SU-DHL-6 (cell line): ENCODE data around the gene LRRN4.

ENCODE experiments used
- H2AFZ ChIP-seq: fragments of 200-600 bp; sonication (generic); 2 replicates; pipeline ENCODE4 v1.6.1; 2014; ENCODE audit warnings: low read depth, mild to moderate bottlenecking, moderate library complexity, mixed read lengths, antibody characterized with exemption, low read length; ENCODE audit not compliant: severe bottlenecking
- H3F3A ChIP-seq: fragments of 200-600 bp; shearing (Covaris generic); 2 replicates; pipeline ENCODE4 v1.6.0; 2016; ENCODE audit warnings: antibody characterized with exemption, mild to moderate bottlenecking; ENCODE audit not compliant: insufficient read depth
- H3K27ac ChIP-seq: fragments of 200-600 bp; sonication (generic); 2 replicates; pipeline ENCODE4 v1.5.1; 2016; ENCODE audit warnings: low read depth, mild to moderate bottlenecking, low read length, moderate library complexity, mixed read lengths
- H3K27me3 ChIP-seq: fragments of 200-600 bp; sonication (generic), shearing (Covaris generic); 2 replicates; pipeline ENCODE4 v1.6.0; 2014; ENCODE audit warnings: mild to moderate bottlenecking, low read length
- H3K36me3 ChIP-seq: fragments of 200-600 bp; sonication (generic); 2 replicates; pipeline ENCODE4 v1.6.1; 2014; ENCODE audit warnings: mild to moderate bottlenecking, low read length, mixed read lengths
- H3K4me2 ChIP-seq: fragments of 300-600, 200-600 bp; shearing (Covaris generic), sonication (generic); 2 replicates; pipeline ENCODE4 v1.6.0; 2014; ENCODE audit warnings: low read length, low read depth, mild to moderate bottlenecking; ENCODE audit not compliant: poor library complexity, severe bottlenecking
- H3K4me3 ChIP-seq: fragments of 200-600 bp; sonication (generic); 2 replicates; pipeline ENCODE4 v1.5.1; 2014; ENCODE audit warnings: antibody characterized with exemption, low read length, mild to moderate bottlenecking, mixed read lengths; ENCODE audit not compliant: insufficient read depth, poor library complexity, severe bottlenecking
- H3K79me2 ChIP-seq: fragments of 200-600 bp; sonication (generic); 2 replicates; pipeline ENCODE4 v1.6.1; 2014; ENCODE audit warnings: mild to moderate bottlenecking, low read length, moderate library complexity; ENCODE audit not compliant: insufficient read depth
- H3K9ac ChIP-seq: fragments of 200-600 bp; sonication (generic); 2 replicates; pipeline ENCODE4 v1.7.0; 2014; ENCODE audit warnings: mild to moderate bottlenecking, low read length
- H3K9me2 ChIP-seq: fragments of 200-600 bp; sonication (generic); replicated peaks from 2 replicates; pipeline ENCODE4 v1.6.1; 2014; ENCODE audit warnings: low read length; ENCODE audit not compliant: insufficient read depth
- H3K9me3 ChIP-seq: fragments of 200-600 bp; sonication (generic); 2 replicates; pipeline ENCODE4 v1.6.1; 2014; ENCODE audit warnings: low read length, mixed read lengths; ENCODE audit not compliant: insufficient read depth
- H4K20me1 ChIP-seq: fragments of 200-600 bp; sonication (generic); 2 replicates; pipeline ENCODE4 v1.6.1; 2014; ENCODE audit warnings: low read depth, mild to moderate bottlenecking, antibody characterized with exemption, low read length, moderate library complexity, mixed read lengths
- CTCF ChIP-seq: fragments of 200-600 bp; sonication (generic); IDR thresholded peaks from one replicate; pipeline ENCODE4 v1.5.1; 2017; ENCODE audit warnings: antibody characterized with exemption, mild to moderate bottlenecking, low read length, moderate library complexity; ENCODE audit not compliant: insufficient read depth, poor library complexity, severe bottlenecking
- EZH2phosphoT487 ChIP-seq: fragments of 200-600 bp; sonication (generic), shearing (Covaris generic); conservative IDR thresholded peaks from 2 replicates; pipeline ENCODE4 v1.6.1; 2018; ENCODE audit warnings: mild to moderate bottlenecking, antibody characterized with exemption, low read length, moderate library complexity, mixed read lengths

Gene LRRN4

DNA sequence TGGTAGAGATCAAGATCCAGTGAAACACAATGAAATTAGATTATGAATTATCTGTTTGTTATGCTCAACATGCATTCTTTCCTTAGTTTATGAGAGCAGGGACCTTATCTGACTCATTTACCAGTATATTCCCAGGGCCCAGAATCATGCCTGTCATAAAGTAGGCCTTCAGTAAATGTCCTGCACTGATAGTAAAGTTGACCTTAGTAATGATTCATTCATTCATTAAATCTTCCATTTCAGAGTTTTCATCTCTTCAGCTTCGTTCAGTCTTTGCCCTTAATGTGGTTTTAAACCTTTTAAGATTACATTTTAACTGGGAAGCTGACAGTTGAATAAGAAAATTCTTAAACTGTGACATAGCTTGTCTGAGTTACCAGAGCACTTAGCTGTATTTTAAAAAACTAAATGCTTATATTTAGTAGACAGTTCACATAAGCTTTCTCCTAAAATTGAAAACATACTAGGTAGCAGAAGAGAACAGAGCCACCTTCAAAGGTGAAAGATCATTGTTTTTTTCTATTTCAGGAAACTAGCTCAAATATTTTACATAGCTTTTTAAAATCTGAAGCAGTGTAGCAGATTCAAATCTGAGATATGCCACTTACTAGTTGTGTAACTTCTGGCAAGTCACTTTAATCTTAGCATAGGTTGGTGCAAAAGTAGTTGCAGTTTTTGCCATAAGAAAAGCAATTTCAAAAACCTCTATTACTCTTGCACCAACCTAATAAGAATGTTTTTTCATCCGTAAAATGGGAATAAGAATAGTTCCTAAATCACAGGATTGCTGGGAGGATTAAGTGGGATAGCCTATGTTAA is 62.0 kb downstream of the LRRN4 start:
- H3F3A ChIP-seq: peaks cover 20% of the 10 kb centered on the region; the same call in 1 of the 2 replicates
- no peak for TF ChIP-seq EZH2phosphoT487
- no peak for TF ChIP-seq CTCF
- no peaks in the 10 kb centered on the region for H3K9me2 ChIP-seq
- H3K9me3 ChIP-seq: no peaks in the 10 kb centered on the region
- peaks cover 65% of the 10 kb centered on the region for H3K36me3 ChIP-seq
- no peaks in the 10 kb centered on the region for H3K79me2 ChIP-seq
- no peak overlapping the region for H3K4me2 ChIP-seq
- no peak overlapping the region for H3K4me3 ChIP-seq
- H3K9ac ChIP-seq: no peak overlapping the region
- peaks cover 4% of the 10 kb centered on the region; the same call in 1 of the 2 replicates for H4K20me1 ChIP-seq
- H3K27ac ChIP-seq: no peak overlapping the region
- H2AFZ ChIP-seq: no peak overlapping the region
- H3K27me3 ChIP-seq: no peaks in the 10 kb centered on the region

GRCh38 chr20:5990946-5991345 is 62.9 kb downstream of the LRRN4 start:
- H3K79me2 ChIP-seq: no peaks in the 10 kb centered on the region
- no peak overlapping the region for H2AFZ ChIP-seq
- H3K9ac ChIP-seq: no peak overlapping the region
- TF ChIP-seq CTCF (no peak), EZH2phosphoT487 (no peak)
- H3K9me3 ChIP-seq: no peaks in the 10 kb centered on the region
- peaks cover 19% of the 10 kb centered on the region; the same call in 1 of the 2 replicates for H3F3A ChIP-seq
- H3K36me3 ChIP-seq: peaks cover 69% of the 10 kb centered on the region
- H3K9me2 ChIP-seq: no peaks in the 10 kb centered on the region
- no peaks in the 10 kb centered on the region for H3K27me3 ChIP-seq
- H3K27ac ChIP-seq: no peak overlapping the region
- H4K20me1 ChIP-seq: peaks cover 4% of the 10 kb centered on the region; the same call in 1 of the 2 replicates
- H3K4me3 ChIP-seq: no peak overlapping the region
- H3K4me2 ChIP-seq: no peak overlapping the region
